GM12873 (cell line): ENCODE data around the gene UROC1.

ENCODE experiments used
- CTCF ChIP-seq: IDR thresholded peaks from 2 replicates; pipeline ENCODE4 v1.5.1; 2012; ENCODE audit warnings: low read depth, mild to moderate bottlenecking, moderate library complexity, low read length, control low read depth; ENCODE audit not compliant: insufficient read depth; ENCODE audit errors: missing control alignments

Gene UROC1

GRCh38 chr3:126550488-126551051, 33.0 kb upstream of the UROC1 start:
- no peak for TF ChIP-seq CTCF

GRCh38 chr3:126549861-126550487, 32.4 kb upstream of the UROC1 start:
- TF ChIP-seq CTCF, result no peak

- TF ChIP-seq CTCF, result no peak
These were observed 31.2 kb upstream of the UROC1 start for GRCh38 chr3:126548556-126549466.

- TF ChIP-seq CTCF, result no peak
These were observed 30.1 kb upstream of the UROC1 start for GRCh38 chr3:126547721-126548120.

DNA sequence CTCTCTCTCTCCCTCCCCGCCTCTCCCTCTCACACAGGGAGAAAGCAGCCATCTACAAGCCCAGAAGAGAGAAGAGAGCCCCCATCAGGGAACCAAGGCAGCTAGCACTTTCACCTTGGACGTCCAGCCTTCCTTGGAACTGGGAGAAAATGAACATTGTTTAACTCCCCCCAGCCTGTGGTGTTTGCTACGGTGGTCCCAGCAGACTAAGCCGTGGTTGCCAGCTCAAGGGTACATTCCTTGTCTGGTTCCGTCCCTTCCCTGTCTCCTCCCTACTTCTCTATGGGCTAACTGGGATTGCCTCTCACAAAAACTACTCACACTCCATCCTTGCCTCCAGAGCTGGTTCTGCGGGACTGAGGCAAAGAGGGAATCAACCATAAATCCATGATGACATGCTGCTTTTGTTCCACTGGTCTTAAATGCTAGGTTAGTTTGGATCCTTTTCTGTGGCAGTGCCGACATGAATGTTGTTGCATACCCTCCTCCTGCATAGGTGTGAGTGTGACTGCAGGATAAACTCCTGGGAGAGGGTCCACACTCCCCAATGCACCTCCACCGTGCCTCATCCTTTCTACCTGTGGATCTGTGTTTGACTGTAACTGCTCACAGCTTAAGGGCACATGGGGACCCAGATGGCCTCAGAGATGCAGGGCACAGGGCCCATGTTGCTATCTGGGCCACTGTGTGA, 29.1 kb upstream of the UROC1 start:
- TF ChIP-seq CTCF, result no peak

GRCh38 chr3:126546013-126546412, 28.4 kb upstream of the UROC1 start:
- no peak for TF ChIP-seq CTCF

- no peak for TF ChIP-seq CTCF
These were observed 28.0 kb upstream of the UROC1 start for GRCh38 chr3:126545544-126545943.
